SU-DHL-6 (cell line): ENCODE measurements around the gene UNC93B1.
A peak's percentile ranks its signal among the peaks of the same experiment; 100 is the strongest.

Experiments used
- H2AFZ ChIP-seq: fragments of 200-600 bp; sonication (generic); 2 replicates; pipeline ENCODE4 v1.6.1; 2014; ENCODE audit warnings: low read depth, mild to moderate bottlenecking, moderate library complexity, mixed read lengths, antibody characterized with exemption, low read length; ENCODE audit not compliant: severe bottlenecking
- H3F3A ChIP-seq: fragments of 200-600 bp; shearing (Covaris generic); 2 replicates; pipeline ENCODE4 v1.6.0; 2016; ENCODE audit warnings: antibody characterized with exemption, mild to moderate bottlenecking; ENCODE audit not compliant: insufficient read depth
- H3K27ac ChIP-seq: fragments of 200-600 bp; sonication (generic); 2 replicates; pipeline ENCODE4 v1.5.1; 2016; ENCODE audit warnings: low read depth, mild to moderate bottlenecking, low read length, moderate library complexity, mixed read lengths
- H3K27me3 ChIP-seq: fragments of 200-600 bp; sonication (generic), shearing (Covaris generic); 2 replicates; pipeline ENCODE4 v1.6.0; 2014; ENCODE audit warnings: mild to moderate bottlenecking, low read length
- H3K36me3 ChIP-seq: fragments of 200-600 bp; sonication (generic); 2 replicates; pipeline ENCODE4 v1.6.1; 2014; ENCODE audit warnings: mild to moderate bottlenecking, low read length, mixed read lengths
- H3K4me2 ChIP-seq: fragments of 300-600, 200-600 bp; shearing (Covaris generic), sonication (generic); 2 replicates; pipeline ENCODE4 v1.6.0; 2014; ENCODE audit warnings: low read length, low read depth, mild to moderate bottlenecking; ENCODE audit not compliant: poor library complexity, severe bottlenecking
- H3K4me3 ChIP-seq: fragments of 200-600 bp; sonication (generic); 2 replicates; pipeline ENCODE4 v1.5.1; 2014; ENCODE audit warnings: antibody characterized with exemption, low read length, mild to moderate bottlenecking, mixed read lengths; ENCODE audit not compliant: insufficient read depth, poor library complexity, severe bottlenecking
- H3K79me2 ChIP-seq: fragments of 200-600 bp; sonication (generic); 2 replicates; pipeline ENCODE4 v1.6.1; 2014; ENCODE audit warnings: mild to moderate bottlenecking, low read length, moderate library complexity; ENCODE audit not compliant: insufficient read depth
- H3K9ac ChIP-seq: fragments of 200-600 bp; sonication (generic); 2 replicates; pipeline ENCODE4 v1.7.0; 2014; ENCODE audit warnings: mild to moderate bottlenecking, low read length
- H3K9me2 ChIP-seq: fragments of 200-600 bp; sonication (generic); replicated peaks from 2 replicates; pipeline ENCODE4 v1.6.1; 2014; ENCODE audit warnings: low read length; ENCODE audit not compliant: insufficient read depth
- H3K9me3 ChIP-seq: fragments of 200-600 bp; sonication (generic); 2 replicates; pipeline ENCODE4 v1.6.1; 2014; ENCODE audit warnings: low read length, mixed read lengths; ENCODE audit not compliant: insufficient read depth
- H4K20me1 ChIP-seq: fragments of 200-600 bp; sonication (generic); 2 replicates; pipeline ENCODE4 v1.6.1; 2014; ENCODE audit warnings: low read depth, mild to moderate bottlenecking, antibody characterized with exemption, low read length, moderate library complexity, mixed read lengths
- EZH2phosphoT487 ChIP-seq: fragments of 200-600 bp; sonication (generic), shearing (Covaris generic); conservative IDR thresholded peaks from 2 replicates; pipeline ENCODE4 v1.6.1; 2018; ENCODE audit warnings: mild to moderate bottlenecking, antibody characterized with exemption, low read length, moderate library complexity, mixed read lengths
- TF ChIP-seq, protein P1 (sequence below): fragments of 200-600 bp; sonication (generic); IDR thresholded peaks from one replicate; pipeline ENCODE4 v1.5.1; 2017; ENCODE audit warnings: antibody characterized with exemption, mild to moderate bottlenecking, low read length, moderate library complexity; ENCODE audit not compliant: insufficient read depth, poor library complexity, severe bottlenecking

Gene UNC93B1

GRCh38 chr11:67999201-67999629 is 4.7 kb downstream of the UNC93B1 start:
- H3K4me3 ChIP-seq: no peak overlapping the region
- H3K79me2 ChIP-seq: no peaks in the 10 kb centered on the region
- no peak overlapping the region for H3K4me2 ChIP-seq
- no peaks in the 10 kb centered on the region for H3K9me3 ChIP-seq
- no peaks in the 10 kb centered on the region for H3K27me3 ChIP-seq
- H3K36me3 ChIP-seq: no peaks in the 10 kb centered on the region
- no peak overlapping the region for H3K27ac ChIP-seq
- no peak overlapping the region for H3K9ac ChIP-seq
- H2AFZ ChIP-seq: no peak overlapping the region
- no peaks in the 10 kb centered on the region for H3K9me2 ChIP-seq
- TF ChIP-seq EZH2phosphoT487: no peak
- TF ChIP-seq, protein P1, sequence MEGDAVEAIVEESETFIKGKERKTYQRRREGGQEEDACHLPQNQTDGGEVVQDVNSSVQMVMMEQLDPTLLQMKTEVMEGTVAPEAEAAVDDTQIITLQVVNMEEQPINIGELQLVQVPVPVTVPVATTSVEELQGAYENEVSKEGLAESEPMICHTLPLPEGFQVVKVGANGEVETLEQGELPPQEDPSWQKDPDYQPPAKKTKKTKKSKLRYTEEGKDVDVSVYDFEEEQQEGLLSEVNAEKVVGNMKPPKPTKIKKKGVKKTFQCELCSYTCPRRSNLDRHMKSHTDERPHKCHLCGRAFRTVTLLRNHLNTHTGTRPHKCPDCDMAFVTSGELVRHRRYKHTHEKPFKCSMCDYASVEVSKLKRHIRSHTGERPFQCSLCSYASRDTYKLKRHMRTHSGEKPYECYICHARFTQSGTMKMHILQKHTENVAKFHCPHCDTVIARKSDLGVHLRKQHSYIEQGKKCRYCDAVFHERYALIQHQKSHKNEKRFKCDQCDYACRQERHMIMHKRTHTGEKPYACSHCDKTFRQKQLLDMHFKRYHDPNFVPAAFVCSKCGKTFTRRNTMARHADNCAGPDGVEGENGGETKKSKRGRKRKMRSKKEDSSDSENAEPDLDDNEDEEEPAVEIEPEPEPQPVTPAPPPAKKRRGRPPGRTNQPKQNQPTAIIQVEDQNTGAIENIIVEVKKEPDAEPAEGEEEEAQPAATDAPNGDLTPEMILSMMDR: no peak
- no peaks in the 10 kb centered on the region for H4K20me1 ChIP-seq
- peaks cover 15% of the 10 kb centered on the region for H3F3A ChIP-seq

- H3K27me3 ChIP-seq: no peaks in the 10 kb centered on the region
- H3K4me2 ChIP-seq: no peak overlapping the region
- peaks cover 15% of the 10 kb centered on the region for H3F3A ChIP-seq
- no peak overlapping the region for H3K9ac ChIP-seq
- H3K9me3 ChIP-seq: no peaks in the 10 kb centered on the region
- H3K79me2 ChIP-seq: no peaks in the 10 kb centered on the region
- no peak overlapping the region for H2AFZ ChIP-seq
- no peak overlapping the region for H3K4me3 ChIP-seq
- H3K27ac ChIP-seq: peak overlapping the region; percentile 22; the same call in 1 of the 2 replicates
- H3K9me2 ChIP-seq: no peaks in the 10 kb centered on the region
- TF ChIP-seq, protein P1: no peak
- no peak for TF ChIP-seq EZH2phosphoT487
- H4K20me1 ChIP-seq: no peaks in the 10 kb centered on the region
- no peaks in the 10 kb centered on the region for H3K36me3 ChIP-seq
Measured at GRCh38 chr11:67998150-67999045, 5.5 kb downstream of the UNC93B1 start.

DNA sequence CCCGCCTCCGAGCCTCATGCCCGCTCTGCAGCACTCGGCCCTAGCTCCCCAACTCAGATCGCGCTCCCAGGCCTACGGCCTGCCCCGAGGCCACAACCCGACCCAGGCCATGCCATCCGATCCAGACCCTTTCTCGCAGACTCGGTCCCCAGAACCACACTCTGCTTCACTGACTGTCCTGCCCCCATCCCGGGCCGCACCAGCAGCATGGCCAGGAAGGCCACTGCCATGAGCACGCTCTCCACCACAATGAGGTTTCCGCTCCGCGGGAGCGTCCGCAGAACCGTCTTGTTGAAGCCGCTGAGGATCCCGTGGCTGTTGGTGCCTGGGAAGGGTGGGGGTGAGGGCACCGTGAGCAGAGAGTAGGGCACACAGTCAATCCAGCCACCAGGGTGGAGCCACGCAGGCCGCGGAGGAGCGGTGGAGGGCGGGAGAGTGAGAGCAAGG is 6.4 kb downstream of the UNC93B1 start:
- Histone ChIP-seq H3F3A (peaks cover 10% of the 10 kb centered on the region), H3K4me3 (no peak overlapping the region), H3K9me3 (no peaks in the 10 kb centered on the region), H3K27me3 (no peaks in the 10 kb centered on the region), H3K79me2 (no peaks in the 10 kb centered on the region), H3K36me3 (no peaks in the 10 kb centered on the region), H2AFZ (no peak overlapping the region), H3K4me2 (no peak overlapping the region), H3K9ac (no peak overlapping the region), H3K9me2 (no peaks in the 10 kb centered on the region), H3K27ac (no peak overlapping the region), H4K20me1 (no peaks in the 10 kb centered on the region)
- TF ChIP-seq EZH2phosphoT487: no peak
- TF ChIP-seq, protein P1: no peak
